GM21381 (cell line): ENCODE results near the gene CIDEC.
A peak's percentile ranks its signal among the peaks of the same experiment; 100 is the strongest.
"Not testable (repeated sequence)": the region's sequence is repeated elsewhere in the genome, so short reads cannot be mapped to it uniquely, and the experiment has no call there.

Source experiments
- ATAC-seq: cut with Tn5 transposase; IDR thresholded peaks from one replicate; pipeline ENCODE4 v1.9.1; 2021; ENCODE audit warnings: mild to moderate bottlenecking, moderate library complexity; ENCODE audit not compliant: unreplicated experiment

The CIDEC gene

GRCh38 chr3:9851383-9851782 is 28.7 kb downstream of the CIDEC start:
- ATAC-seq: not testable (repeated sequence)

DNA sequence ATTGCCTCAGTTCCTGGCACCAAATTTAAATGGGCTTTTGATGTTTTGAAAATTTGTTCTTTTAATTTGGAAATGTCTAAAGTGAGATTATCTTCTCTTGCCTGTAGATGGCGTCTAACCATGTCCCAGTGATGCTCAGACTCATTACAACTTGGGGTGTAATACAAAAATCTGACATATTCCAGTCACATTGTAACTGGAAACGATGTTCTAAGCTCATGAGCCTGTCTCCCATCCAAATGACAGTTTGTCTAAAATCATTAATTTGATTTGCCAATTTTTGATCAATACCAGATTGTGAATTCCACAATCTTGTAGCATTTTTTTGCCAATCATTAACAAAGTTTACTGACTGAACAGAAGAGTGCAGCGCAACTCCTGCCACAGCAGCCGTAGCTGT is 31.2 kb downstream of the CIDEC start:
- not testable (repeated sequence) for ATAC-seq

GRCh38 chr3:9847870-9848269 is 32.2 kb downstream of the CIDEC start:
- not testable (repeated sequence) for ATAC-seq

- no peak for ATAC-seq
Observed at GRCh38 chr3:9846931-9847488, 33.0 kb downstream of the CIDEC start.

GRCh38 chr3:9846231-9846630 is 33.8 kb downstream of the CIDEC start:
- no peak for ATAC-seq

- ATAC-seq: peak; percentile 97
Observed at GRCh38 chr3:9843715-9844438, 36.2 kb downstream of the CIDEC start, which contains the start of gene RPUSD3. Gene RPUSD3, minus strand, starts transcription at chr3:9844008. Its CDS starts 18 bp downstream, at chr3:9843990.

- no peak for ATAC-seq
Observed at GRCh38 chr3:9841015-9841414, 39.0 kb downstream of the CIDEC start.

- ATAC-seq: no peak
Observed at GRCh38 chr3:9838856-9839255, 41.2 kb downstream of the CIDEC start.

- ATAC-seq: no peak
Observed at GRCh38 chr3:9837701-9838582, 42.1 kb downstream of the CIDEC start.

DNA sequence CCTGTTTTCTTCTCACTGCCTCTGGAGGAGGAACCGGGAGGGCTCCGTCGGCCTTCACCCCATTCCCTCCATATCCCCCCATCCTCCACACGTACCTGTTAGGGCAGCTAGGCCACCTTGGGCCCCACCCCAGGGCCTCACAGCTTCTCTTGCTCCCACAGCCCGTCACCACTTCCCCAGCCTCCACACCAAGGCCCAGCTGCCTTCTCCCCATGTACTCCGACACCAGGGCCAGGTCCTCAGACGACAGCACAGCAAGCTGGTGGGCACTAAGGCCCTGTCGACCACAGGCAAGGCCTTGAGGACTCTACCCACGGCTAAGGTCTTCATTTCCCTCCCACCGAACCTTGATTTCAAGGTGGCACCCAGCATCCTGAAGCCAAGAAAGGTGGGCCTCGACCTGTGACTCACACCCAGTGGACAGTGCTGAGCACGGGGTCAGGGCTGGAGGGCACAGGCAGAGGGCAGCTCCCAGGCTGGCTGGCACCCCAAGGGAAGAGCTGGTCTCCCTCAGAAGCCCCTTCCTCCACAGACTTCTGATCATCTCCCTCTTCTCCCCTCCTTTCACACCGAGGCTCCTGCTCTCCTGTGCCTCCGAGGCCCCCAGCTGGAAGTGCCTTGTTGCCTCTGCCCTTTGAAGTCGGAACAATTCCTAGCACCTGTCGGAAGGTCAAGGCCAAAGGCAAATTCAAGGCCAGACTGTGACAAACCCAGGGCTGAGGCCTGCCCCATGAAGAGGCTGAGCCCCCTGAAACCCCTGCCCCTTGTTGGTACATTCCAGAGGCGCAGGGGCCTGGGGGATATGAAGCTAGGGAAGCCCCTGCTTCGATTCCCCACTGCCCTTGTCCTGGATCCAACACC is 45.3 kb downstream of the CIDEC start:
- no peak for ATAC-seq

DNA sequence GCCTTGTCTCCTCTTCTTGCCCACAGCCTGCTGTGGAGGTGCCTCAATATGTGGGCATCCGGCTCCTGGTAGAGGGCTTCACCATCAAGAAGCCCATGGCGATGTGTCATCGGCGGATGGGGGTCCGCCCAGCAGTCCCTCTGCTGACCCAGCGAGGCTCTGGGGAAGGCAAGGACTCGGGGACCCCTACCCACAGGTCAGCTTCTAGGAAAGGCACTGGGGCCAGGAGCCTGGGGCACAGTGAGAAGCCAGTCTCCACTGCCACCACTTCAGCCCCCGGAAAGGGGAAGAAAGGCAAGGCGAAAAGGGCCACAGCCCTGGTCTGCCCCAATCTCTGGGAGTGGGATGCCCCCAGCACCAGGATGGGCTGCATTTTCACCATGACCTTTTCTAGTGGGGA is 47.0 kb downstream of the CIDEC start:
- ATAC-seq: no peak

GRCh38 chr3:9831253-9831652 is 48.8 kb downstream of the CIDEC start:
- no peak for ATAC-seq

- ATAC-seq: no peak
Observed at GRCh38 chr3:9828801-9829755, 51.0 kb downstream of the CIDEC start.

GRCh38 chr3:9826815-9827573 is 53.1 kb downstream of the CIDEC start:
- no peak for ATAC-seq

GRCh38 chr3:9825451-9826040 is 54.5 kb downstream of the CIDEC start:
- no peak for ATAC-seq

- no peak for ATAC-seq
Observed at GRCh38 chr3:9820946-9821345, 59.1 kb downstream of the CIDEC start.

GRCh38 chr3:9820543-9820942 is 59.5 kb downstream of the CIDEC start:
- ATAC-seq: no peak

GRCh38 chr3:9818666-9819335 is 61.3 kb downstream of the CIDEC start:
- ATAC-seq: no peak
